ENCODE data around the gene IL1R2.

The IL1R2 gene

DNA sequence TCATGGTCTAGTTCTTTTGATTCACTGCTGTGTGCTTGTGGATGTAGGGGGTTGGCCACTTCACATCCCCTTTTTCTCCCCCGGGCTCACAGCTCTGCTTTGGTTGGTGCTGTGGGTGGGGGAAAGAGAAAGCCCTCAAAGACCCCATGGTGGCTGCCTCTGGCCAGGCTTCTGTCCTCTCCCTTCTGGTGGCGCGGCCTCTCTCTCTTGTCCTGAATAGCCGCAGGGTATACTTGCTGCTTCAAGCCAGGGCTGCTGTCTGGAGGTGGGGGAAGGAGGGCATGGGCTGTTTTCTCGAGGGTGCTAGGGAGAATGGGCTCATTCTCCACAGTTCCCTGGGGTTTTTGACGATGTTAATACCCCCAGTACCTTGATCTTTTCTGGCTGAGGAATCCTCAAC, 53.9 kb downstream of the IL1R2 start:
- H3K27ac ChIP-seq, result no peak overlapping the region
- TF ChIP-seq, protein P1, sequence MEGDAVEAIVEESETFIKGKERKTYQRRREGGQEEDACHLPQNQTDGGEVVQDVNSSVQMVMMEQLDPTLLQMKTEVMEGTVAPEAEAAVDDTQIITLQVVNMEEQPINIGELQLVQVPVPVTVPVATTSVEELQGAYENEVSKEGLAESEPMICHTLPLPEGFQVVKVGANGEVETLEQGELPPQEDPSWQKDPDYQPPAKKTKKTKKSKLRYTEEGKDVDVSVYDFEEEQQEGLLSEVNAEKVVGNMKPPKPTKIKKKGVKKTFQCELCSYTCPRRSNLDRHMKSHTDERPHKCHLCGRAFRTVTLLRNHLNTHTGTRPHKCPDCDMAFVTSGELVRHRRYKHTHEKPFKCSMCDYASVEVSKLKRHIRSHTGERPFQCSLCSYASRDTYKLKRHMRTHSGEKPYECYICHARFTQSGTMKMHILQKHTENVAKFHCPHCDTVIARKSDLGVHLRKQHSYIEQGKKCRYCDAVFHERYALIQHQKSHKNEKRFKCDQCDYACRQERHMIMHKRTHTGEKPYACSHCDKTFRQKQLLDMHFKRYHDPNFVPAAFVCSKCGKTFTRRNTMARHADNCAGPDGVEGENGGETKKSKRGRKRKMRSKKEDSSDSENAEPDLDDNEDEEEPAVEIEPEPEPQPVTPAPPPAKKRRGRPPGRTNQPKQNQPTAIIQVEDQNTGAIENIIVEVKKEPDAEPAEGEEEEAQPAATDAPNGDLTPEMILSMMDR (conservative IDR thresholded peaks at IDR 0.05), result no peak

DNA sequence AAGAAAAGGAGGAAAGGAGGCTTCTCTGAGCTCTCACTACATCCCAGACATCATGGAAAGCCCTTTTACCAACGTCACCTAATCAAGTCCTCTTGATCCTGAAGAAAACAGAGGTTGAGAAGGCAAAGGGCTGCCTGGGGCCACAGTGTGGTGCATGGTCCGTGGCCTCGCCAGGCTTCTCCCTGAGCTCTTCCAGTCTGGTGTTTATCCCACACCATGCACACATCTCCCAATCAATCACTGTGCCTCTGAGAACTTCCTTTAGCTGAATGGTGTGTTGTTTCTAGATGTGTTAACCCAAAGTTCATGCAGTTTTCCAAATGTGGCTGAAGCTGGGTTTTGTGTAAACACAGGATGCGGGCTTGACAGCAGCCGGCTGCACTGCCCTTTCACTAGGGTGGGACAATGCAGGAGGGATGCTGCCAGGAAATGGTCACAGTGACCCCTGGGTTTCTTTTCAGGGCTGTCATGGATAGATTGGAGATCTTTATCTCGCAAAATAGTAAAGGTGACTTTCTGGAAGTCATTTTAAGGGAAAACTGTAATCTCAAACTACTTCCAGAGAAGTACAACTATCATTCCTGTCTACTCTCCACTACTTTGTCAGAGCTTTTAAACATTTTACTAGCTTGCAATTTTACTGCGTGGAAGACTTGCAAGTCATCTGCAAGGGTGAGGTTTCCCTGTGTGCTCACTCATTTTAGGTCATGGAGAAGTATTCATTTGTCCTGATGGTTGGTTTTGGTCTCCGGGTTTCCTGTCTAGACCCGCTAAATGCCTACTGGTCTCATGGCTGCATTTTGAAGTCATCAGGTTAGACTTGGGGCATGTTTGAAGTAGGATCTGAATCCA, 54.6 kb downstream of the IL1R2 start:
- H3K27ac ChIP-seq, result no peak overlapping the region
- TF ChIP-seq, protein P1 (conservative IDR thresholded peaks at IDR 0.05), result no peak

DNA sequence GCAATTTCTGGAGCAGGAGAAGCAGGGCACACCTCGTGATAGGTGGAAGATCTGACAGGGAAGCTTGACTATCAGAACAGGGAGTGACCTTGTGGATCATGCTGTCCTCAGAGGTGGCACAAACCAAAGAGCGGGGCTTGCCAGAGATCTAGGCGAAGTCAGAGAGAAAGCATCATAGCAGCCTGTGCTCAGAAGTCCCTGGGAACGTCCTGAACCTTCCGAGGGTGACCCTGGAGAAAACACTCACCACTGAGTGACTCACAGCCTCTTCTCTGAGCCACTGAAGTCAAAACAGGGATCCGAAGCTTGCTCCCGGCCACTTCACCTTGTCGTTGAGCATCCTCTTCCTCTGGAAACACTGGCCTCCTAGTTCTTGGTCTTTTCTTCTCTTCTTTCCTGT, 56.7 kb downstream of the IL1R2 start:
- no peak overlapping the region for H3K27ac ChIP-seq
- TF ChIP-seq, protein P1 (conservative IDR thresholded peaks at IDR 0.05), result no peak

DNA sequence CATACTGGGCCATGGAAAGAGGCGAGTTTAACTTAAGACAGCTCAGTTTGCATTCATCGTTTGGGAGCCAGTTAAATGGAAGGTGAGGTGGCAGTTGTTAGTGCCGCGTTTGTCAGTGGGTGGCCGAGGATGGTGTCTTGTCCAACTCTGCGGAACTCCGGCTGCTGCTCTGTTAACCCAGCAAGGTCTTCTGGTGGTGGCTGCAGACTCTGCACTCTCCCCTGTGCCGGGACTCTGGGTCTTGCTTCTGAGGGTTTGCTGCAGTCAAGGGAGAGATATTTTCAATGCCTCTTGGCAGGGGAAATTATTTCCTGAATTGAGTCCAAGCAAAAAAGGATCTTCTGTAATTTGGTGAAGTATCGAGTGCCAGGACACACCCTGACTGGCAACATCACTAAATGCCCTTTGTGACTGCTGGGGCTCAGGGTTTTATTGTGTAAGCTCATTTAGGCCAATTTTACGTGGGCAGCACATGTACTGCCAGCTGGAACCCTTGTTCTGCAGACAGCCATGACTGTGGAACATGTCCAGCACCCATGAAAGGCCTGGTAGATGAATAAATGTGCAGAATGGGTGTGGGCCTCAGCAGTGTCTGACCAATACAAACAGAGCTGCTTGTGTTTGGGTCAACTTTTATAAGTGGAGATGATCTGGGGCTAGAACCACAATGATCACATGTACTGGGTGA, 58.1 kb downstream of the IL1R2 start:
- H3K27ac ChIP-seq, result peak overlapping the region; percentile 6
- TF ChIP-seq, protein P1 (conservative IDR thresholded peaks at IDR 0.05), result no peak

DNA sequence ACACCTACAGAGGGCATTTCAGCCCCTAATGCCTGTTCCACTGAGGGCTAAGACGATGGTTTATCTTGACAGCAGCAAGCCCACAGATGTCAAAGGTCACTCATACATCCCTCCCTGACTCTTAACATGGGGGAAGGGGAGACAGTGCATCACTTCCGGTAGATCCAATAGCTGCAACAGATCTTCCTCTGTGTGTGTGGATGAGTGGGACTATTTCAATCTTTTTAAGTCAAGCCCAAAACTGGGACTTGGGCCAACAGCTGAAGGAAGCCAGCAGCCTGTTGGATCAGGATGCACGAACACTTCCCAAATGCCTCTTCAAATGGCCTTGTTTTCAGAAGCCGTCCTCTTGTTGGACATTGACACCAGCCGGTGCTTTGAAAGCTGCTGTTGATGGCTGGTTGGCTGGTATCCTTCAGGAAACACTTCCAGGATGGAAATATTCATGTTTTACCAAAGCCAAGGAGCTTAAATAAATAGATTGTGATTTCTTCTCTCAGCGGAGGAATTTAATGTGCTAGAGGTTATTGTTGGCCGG, 59.2 kb downstream of the IL1R2 start:
- H3K27ac ChIP-seq, result peak overlapping the region; percentile 6

DNA sequence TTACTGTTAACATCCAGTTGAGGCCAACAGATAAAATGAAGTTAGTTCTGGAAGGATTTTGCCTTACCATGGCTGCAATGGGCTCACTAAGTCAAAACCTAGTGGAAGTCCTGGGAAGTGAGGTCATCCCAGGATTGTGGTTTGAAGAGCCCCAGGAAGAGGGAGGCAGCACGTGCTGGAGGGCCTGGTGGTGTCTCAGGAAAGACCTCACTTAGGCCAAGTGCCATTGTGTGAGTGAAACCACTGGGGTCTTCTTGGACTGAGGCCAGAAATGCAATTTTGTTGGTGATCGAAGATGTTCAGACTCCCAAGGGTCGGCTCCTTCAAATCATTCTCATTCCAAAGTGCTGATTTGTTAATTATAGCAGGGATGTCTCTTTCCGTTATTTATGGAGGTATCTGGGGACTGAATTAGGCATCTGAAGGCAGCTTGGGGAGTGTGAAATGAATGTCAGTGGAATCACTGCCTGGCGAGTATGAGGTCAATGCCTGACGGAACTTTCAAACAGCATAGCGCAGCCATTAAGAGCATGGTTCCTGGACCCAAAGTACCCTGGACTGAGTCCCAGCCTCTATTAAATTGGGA, 60.0 kb downstream of the IL1R2 start:
- TF ChIP-seq, protein P1 (conservative IDR thresholded peaks at IDR 0.05), result no peak
- no peak overlapping the region for H3K27ac ChIP-seq

More for the DNA sequence above, 59.2 kb downstream of the IL1R2 start:
- TF ChIP-seq, protein P1 (conservative IDR thresholded peaks at IDR 0.05), result no peak

DNA sequence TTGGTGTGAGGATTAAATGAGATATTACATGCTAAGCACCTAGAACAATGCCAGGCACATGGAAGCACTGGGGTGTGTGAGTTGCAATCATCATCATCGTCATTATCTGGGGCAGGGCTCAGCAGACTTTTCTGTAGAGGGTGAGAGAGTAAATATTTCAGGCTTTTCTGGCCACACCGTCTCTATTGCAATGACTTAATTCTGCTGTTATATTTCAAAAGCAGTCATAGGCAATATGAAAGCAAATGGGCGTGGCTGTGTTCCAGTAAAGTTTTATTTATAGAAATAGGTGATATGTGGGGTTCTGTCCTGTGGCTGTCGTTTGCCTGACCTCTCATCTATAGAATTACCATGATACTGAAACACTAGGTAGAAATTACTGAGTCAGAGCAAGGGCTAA, 60.6 kb downstream of the IL1R2 start:
- no peak overlapping the region for H3K27ac ChIP-seq
- TF ChIP-seq, protein P1 (conservative IDR thresholded peaks at IDR 0.05), result no peak
